GM21423 (cell line): ENCODE results near the gene MYO5A.
A peak's percentile ranks its signal among the peaks of the same experiment; 100 is the strongest.

Experiments used
- ATAC-seq: cut with Tn5 transposase; IDR thresholded peaks from one replicate; pipeline ENCODE4 v1.9.1; 2021; ENCODE audit warnings: mild to moderate bottlenecking, moderate library complexity; ENCODE audit not compliant: unreplicated experiment

Gene MYO5A

GRCh38 chr15:52378746-52379394, 149.8 kb downstream of the MYO5A start:
- ATAC-seq = peak; percentile 38

- no peak for ATAC-seq
Observed at GRCh38 chr15:52370010-52370409, 158.7 kb downstream of the MYO5A start.

- ATAC-seq = no peak
Observed at GRCh38 chr15:52369455-52369854, 159.2 kb downstream of the MYO5A start.

GRCh38 chr15:52369030-52369429, 159.7 kb downstream of the MYO5A start:
- ATAC-seq = no peak

- ATAC-seq = no peak
Observed at GRCh38 chr15:52368402-52368801, 160.3 kb downstream of the MYO5A start.

GRCh38 chr15:52362497-52362896, 166.2 kb downstream of the MYO5A start:
- ATAC-seq = no peak

- no peak for ATAC-seq
Observed at GRCh38 chr15:52361975-52362494, 166.6 kb downstream of the MYO5A start.

- ATAC-seq = no peak
Observed at GRCh38 chr15:52361494-52361893, 167.2 kb downstream of the MYO5A start.

- ATAC-seq = no peak
Observed at GRCh38 chr15:52360229-52361203, 168.2 kb downstream of the MYO5A start.

- ATAC-seq = no peak
Observed at GRCh38 chr15:52359722-52360121, 169.0 kb downstream of the MYO5A start.

GRCh38 chr15:52357949-52358348, 170.7 kb downstream of the MYO5A start:
- no peak for ATAC-seq

- ATAC-seq = no peak
Observed at GRCh38 chr15:52352086-52352485, 176.6 kb downstream of the MYO5A start.

GRCh38 chr15:52351206-52351908, 177.3 kb downstream of the MYO5A start:
- no peak for ATAC-seq

- no peak for ATAC-seq
Observed at GRCh38 chr15:52350423-52350822, 178.3 kb downstream of the MYO5A start.

GRCh38 chr15:52349052-52349700, 179.5 kb downstream of the MYO5A start:
- ATAC-seq = no peak

GRCh38 chr15:52348056-52348745, 180.5 kb downstream of the MYO5A start:
- no peak for ATAC-seq

- no peak for ATAC-seq
Observed at GRCh38 chr15:52344592-52344991, 184.1 kb downstream of the MYO5A start.

GRCh38 chr15:52343831-52344230, 184.8 kb downstream of the MYO5A start:
- no peak for ATAC-seq

- ATAC-seq = no peak
Observed at GRCh38 chr15:52340093-52340492, 188.6 kb downstream of the MYO5A start.

- ATAC-seq = no peak
Observed at GRCh38 chr15:52338891-52339290, 189.8 kb downstream of the MYO5A start.
